Activated B cell treated with CpG ODN at 0.5 μM for 24 hours (primary cell): ENCODE results near the gene HIVEP3. TPM values are rescaled to one million over a fixed set of nuclear protein-coding genes. Genes with fewer than 3 reads are reported as not detected.

Experiments
- ATAC-seq: fragments of 200-7000 bp; cut with Tn5 transposase; one replicate; pipeline ENCODE4 v1.10.0; 2021; ENCODE audit warnings: low read depth, mild to moderate bottlenecking, moderate library complexity
- CTCF ChIA-PET: fragments of 350-600 bp; sonication (Branson Sonifier 250); formaldehyde crosslinking; loops from one replicate; lab custom pipeline; 2021; ENCODE audit warnings: antibody characterized with exemption; lab: Charles Lee
- POLR2A ChIA-PET: fragments of 350-600 bp; sonication (Branson Sonifier 250); formaldehyde crosslinking; loops from one replicate; lab custom pipeline; 2021; ENCODE audit warnings: antibody characterized with exemption; lab: Charles Lee
- DNase-seq: peaks from one replicate; pipeline ENCODE4 v3.0.0; 2022
- H3K27ac Mint-ChIP-seq: one replicate; pipeline ENCODE4 v1.8.0; 2020; ENCODE audit warnings: mixed read lengths
- H3K27me3 Mint-ChIP-seq: one replicate; pipeline ENCODE4 v1.8.0; 2021; ENCODE audit warnings: mixed read lengths
- H3K36me3 Mint-ChIP-seq: one replicate; pipeline ENCODE4 v1.8.0; 2021; ENCODE audit warnings: low read depth, mixed read lengths
- H3K4me1 Mint-ChIP-seq: one replicate; pipeline ENCODE4 v1.8.0; 2021; ENCODE audit warnings: mixed read lengths
- H3K4me3 Mint-ChIP-seq: one replicate; pipeline ENCODE4 v1.8.0; 2020; ENCODE audit warnings: mild to moderate bottlenecking, mixed read lengths
- H3K9me3 Mint-ChIP-seq: one replicate; pipeline ENCODE4 v1.8.0; 2020; ENCODE audit warnings: mixed read lengths
- intact Hi-C: fragments of 100-400 bp; cut with micrococcal nuclease; formaldehyde crosslinking; loops from one replicate; pipeline ENCODE4 v1.15.1; 2024
- total RNA-seq: library from RNA; stranded (reverse); gene quantifications from 2 replicates; pipeline ENCODE4 v1.2.3, GENCODE V29; 2022
- TF ChIP-seq, protein P1 (sequence below): fragments of 200-600 bp; IDR thresholded peaks from one replicate; pipeline ENCODE4 v1.8.0; 2022; ENCODE audit warnings: antibody characterized with exemption, mild to moderate bottlenecking

The HIVEP3 gene
- total RNA-seq, 1 donor from 2014 or later = 14.4 TPM

DNA sequence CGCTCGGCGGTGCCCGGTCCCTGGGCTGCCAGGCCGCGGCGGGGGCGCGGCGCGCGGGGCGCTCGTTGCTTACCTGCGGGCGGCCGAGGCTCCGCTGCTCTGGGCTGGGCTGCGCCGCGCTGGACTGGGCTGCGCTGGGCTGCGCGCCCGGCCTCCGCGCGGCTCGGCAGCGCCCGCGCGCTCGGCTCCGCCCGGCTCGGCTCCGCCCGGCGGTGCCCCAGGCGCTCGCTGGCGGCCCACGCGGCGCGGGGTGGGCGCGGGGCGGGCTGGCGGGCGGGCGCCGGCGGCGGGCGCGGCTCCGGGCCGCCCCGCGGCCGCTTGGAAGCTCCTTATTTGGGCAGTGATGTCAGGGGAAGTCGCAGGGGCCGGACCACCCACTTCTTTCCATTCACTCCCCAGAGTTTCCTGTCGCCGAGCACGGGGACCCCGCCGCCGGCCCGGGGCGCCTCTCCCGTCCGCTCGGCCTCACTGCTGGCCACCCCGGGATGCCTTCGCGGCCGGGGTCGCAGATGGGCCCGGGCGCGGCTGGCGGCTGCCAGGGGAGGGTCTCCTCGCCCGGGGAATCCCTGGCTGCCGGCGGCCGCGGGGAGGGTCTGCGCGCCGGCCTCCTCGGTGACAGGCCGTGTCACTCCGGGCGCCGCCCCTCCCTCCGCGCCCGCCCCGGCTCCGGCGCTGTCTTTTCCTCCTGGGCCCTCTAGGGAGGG is 256.5 kb downstream of the HIVEP3 start:
- intact Hi-C loops = loop anchor here (1.0 to 5.0 kb wide), 7 partner anchors 11 to 373 kb away; no protein-coding TSS in a partner anchor
- H3K4me1 Mint-ChIP-seq = peaks cover 78% of the 10 kb centered on the region
- H3K27me3 Mint-ChIP-seq = no peaks in the 10 kb centered on the region
- ATAC-seq = peak; percentile 78
- H3K27ac Mint-ChIP-seq = no peak overlapping the region
- TF ChIP-seq, protein P1, sequence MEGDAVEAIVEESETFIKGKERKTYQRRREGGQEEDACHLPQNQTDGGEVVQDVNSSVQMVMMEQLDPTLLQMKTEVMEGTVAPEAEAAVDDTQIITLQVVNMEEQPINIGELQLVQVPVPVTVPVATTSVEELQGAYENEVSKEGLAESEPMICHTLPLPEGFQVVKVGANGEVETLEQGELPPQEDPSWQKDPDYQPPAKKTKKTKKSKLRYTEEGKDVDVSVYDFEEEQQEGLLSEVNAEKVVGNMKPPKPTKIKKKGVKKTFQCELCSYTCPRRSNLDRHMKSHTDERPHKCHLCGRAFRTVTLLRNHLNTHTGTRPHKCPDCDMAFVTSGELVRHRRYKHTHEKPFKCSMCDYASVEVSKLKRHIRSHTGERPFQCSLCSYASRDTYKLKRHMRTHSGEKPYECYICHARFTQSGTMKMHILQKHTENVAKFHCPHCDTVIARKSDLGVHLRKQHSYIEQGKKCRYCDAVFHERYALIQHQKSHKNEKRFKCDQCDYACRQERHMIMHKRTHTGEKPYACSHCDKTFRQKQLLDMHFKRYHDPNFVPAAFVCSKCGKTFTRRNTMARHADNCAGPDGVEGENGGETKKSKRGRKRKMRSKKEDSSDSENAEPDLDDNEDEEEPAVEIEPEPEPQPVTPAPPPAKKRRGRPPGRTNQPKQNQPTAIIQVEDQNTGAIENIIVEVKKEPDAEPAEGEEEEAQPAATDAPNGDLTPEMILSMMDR = no peak
- ChIA-PET CTCF (interaction anchor here (1.6 kb wide), 1 partner anchor 11 kb away, joined by 3 read pairs; no protein-coding TSS in a partner anchor), POLR2A (interaction anchor here (0.6 to 4.4 kb wide), 5 partner anchors 11 to 796 kb away, joined by 3 to 40 read pairs (median 7); no protein-coding TSS in a partner anchor)
- H3K9me3 Mint-ChIP-seq = no peaks in the 10 kb centered on the region
- H3K4me3 Mint-ChIP-seq = peak overlapping the region; percentile 74
- DNase-seq = peak; percentile 73
- no peaks in the 10 kb centered on the region for H3K36me3 Mint-ChIP-seq

DNA sequence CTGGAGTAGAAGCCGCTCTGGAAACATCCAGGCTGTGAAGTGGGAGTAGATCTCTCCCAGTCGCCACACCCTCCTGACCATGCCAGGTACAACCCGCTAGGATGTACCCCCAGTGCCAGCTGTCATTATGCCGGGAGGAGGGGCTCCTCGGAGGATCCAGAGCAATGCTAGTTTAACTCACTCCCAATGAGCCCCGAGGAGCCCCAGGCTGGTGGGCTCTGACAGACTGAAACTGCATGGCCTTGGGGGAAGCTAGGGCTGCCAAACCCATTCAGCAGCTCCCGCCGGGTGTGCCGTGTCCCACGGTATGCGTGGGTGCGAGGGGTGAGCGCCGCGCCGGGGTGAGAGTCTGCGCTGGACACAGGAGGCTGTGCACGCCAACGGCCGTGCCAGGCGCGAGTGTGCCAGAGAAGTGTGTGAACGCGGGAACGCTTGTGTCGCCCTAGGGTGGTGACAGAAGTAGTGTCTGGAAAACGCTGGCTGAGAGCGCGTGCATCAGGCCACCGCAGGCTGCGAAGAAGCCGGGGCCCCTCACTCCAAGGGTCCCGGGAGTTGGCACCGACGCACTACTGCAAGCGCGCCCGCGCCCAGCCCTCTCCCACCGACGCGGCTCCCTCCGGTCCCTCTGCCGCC is 257.2 kb downstream of the HIVEP3 start:
- peak overlapping the region; percentile 90 for H3K4me3 Mint-ChIP-seq
- no peaks in the 10 kb centered on the region for H3K9me3 Mint-ChIP-seq
- POLR2A ChIA-PET = interaction anchor here (0.6 to 4.4 kb wide), 6 partner anchors 12 to 828 kb away, joined by 3 to 40 read pairs (median 6); no protein-coding TSS in a partner anchor
- peak overlapping the region; percentile 79 for H3K27ac Mint-ChIP-seq
- ATAC-seq = peak; percentile 1
- H3K4me1 Mint-ChIP-seq = peaks cover 78% of the 10 kb centered on the region
- no peak for DNase-seq
- no peaks in the 10 kb centered on the region for H3K27me3 Mint-ChIP-seq
- intact Hi-C loops = loop anchor here (1.0 to 5.0 kb wide), 9 partner anchors 12 to 373 kb away; no protein-coding TSS in a partner anchor
- TF ChIP-seq, protein P1 = no peak
- CTCF ChIA-PET = interaction anchor here (1.6 kb wide), 1 partner anchor 12 kb away, joined by 3 read pairs; no protein-coding TSS in a partner anchor
- H3K36me3 Mint-ChIP-seq = no peaks in the 10 kb centered on the region

DNA sequence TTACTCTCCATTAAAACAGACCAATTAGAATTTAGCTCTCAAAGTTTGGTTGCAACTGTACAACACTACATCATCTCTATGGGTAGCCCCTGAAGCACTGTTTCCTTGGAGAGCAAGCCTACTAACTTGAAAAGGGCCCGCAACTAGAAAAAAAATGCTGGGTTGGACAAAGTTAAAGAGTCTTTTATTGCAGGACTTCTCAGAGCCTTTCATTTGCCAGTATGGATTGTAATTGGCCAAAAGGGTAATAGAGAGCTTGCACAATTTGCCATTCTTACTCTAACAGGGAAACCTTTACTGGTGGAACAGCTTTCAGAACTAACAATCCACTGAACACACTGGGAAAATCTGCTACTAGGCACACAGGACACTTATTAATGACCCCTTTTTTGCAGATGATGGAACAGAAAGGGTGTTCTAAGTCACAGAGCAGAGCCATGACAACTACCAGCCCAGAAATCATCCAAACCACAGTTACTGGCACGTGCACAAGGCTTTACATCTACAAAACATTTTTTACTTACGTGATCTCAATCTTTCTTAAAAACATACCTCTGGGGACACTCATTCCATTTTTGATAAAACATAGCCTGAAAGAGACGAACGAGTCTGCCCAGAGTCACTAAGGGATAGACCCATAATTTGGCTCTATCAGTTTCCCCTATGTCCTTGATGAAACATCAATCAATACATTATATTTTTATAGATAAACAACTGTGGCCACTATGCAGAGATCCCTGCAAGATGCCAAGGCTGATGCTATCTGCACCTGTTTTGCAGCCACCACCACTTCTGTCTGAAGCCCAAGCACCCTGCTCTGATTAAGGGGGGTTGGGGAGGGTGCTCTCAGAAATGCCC is 257.9 kb downstream of the HIVEP3 start:
- Mint-ChIP-seq H3K9me3 (no peaks in the 10 kb centered on the region), H3K4me1 (peaks cover 78% of the 10 kb centered on the region), H3K36me3 (no peaks in the 10 kb centered on the region), H3K4me3 (peak overlapping the region; percentile 90), H3K27me3 (no peaks in the 10 kb centered on the region), H3K27ac (no peak overlapping the region)
- CTCF ChIA-PET = interaction anchor here (1.3 kb wide), 1 partner anchor 513 kb away, joined by 3 read pairs; no protein-coding TSS in a partner anchor
- TF ChIP-seq, protein P1 = no peak
- POLR2A ChIA-PET = interaction anchor here (0.6 to 4.4 kb wide), 3 partner anchors 67 to 827 kb away, joined by 3 to 40 read pairs (median 4); no protein-coding TSS in a partner anchor
- ATAC-seq (no peak), DNase-seq (no peak)
- intact Hi-C loops = loop anchor here (1.0 to 5.0 kb wide), 4 partner anchors 23 to 232 kb away; no protein-coding TSS in a partner anchor

DNA sequence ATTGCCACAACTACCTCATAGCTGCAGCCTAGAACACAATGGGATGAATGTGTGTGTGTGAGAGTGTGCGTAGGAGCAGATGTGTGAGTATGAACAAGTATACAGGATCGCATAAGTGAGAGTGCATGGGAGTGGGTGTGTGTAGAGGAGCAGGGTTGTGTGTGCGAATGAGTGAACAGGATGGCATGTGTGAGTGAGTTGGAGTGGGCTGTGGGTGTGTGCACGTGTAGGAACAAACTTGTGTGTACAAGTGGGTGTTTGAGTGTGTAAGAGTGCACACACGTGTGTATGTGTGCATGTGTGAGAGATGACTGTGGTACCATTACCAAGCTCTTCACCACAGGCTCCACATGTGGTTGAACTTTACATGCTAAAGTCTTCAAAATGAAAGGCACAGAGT is 258.8 kb downstream of the HIVEP3 start:
- DNase-seq = no peak
- POLR2A ChIA-PET = no interaction called here
- intact Hi-C loops = loop anchor here (2.0 to 5.0 kb wide), 3 partner anchors 38 to 232 kb away; no protein-coding TSS in a partner anchor
- ATAC-seq = no peak
- no peak overlapping the region for H3K4me3 Mint-ChIP-seq
- no peaks in the 10 kb centered on the region for H3K9me3 Mint-ChIP-seq
- TF ChIP-seq, protein P1 = no peak
- H3K27ac Mint-ChIP-seq = no peak overlapping the region
- CTCF ChIA-PET = interaction anchor here (1.3 kb wide), 1 partner anchor 514 kb away, joined by 3 read pairs; no protein-coding TSS in a partner anchor
- H3K27me3 Mint-ChIP-seq = no peaks in the 10 kb centered on the region
- H3K4me1 Mint-ChIP-seq = peaks cover 75% of the 10 kb centered on the region
- H3K36me3 Mint-ChIP-seq = no peaks in the 10 kb centered on the region
